ENCODE results near the gene COL7A1.

COL7A1 gene

GRCh38 chr3:48595075-48595525 lies at the start of gene COL7A1:
Gene COL7A1 (minus strand): TSS chr3:48595329. CDS start chr3:48595159, 170 bp downstream.
- DNase-seq (ENCODE audit: low read depth), result peak; percentile 31
- TF ChIP-seq, protein P1, sequence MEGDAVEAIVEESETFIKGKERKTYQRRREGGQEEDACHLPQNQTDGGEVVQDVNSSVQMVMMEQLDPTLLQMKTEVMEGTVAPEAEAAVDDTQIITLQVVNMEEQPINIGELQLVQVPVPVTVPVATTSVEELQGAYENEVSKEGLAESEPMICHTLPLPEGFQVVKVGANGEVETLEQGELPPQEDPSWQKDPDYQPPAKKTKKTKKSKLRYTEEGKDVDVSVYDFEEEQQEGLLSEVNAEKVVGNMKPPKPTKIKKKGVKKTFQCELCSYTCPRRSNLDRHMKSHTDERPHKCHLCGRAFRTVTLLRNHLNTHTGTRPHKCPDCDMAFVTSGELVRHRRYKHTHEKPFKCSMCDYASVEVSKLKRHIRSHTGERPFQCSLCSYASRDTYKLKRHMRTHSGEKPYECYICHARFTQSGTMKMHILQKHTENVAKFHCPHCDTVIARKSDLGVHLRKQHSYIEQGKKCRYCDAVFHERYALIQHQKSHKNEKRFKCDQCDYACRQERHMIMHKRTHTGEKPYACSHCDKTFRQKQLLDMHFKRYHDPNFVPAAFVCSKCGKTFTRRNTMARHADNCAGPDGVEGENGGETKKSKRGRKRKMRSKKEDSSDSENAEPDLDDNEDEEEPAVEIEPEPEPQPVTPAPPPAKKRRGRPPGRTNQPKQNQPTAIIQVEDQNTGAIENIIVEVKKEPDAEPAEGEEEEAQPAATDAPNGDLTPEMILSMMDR (conservative IDR thresholded peaks at IDR 0.05; ENCODE audit: low read length), result no peak
- H3K4me3 ChIP-seq (ENCODE audit: low read length), result peak within 1 kb of the TSS; percentile 64

DNA sequence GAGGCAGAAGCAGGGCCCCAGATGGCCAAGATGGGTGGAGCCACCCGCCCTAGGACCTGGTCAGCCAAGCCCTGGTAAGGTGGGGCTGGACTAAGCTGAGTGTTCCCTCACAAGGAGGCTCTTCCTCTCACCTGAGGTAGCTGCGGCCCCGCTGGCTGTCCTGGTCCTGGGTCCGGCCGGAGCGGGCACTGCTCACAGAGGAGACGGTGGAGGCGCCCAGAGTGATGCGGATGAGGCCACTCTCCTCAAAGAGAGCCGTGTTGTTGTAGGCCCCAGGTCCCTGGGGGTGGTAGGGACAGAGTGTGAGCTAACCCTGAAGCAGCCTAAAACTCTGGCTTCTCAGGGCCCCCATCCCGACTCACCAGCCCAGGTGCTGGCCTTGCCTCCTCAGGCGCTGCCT lies 47.5 kb upstream of the COL7A1 start:
- DNase-seq (ENCODE audit: low read depth), result no peak
- TF ChIP-seq, protein P1 (conservative IDR thresholded peaks at IDR 0.05; ENCODE audit: low read length), result no peak
- no peak overlapping the region for H3K4me3 ChIP-seq (ENCODE audit: low read length)

DNA sequence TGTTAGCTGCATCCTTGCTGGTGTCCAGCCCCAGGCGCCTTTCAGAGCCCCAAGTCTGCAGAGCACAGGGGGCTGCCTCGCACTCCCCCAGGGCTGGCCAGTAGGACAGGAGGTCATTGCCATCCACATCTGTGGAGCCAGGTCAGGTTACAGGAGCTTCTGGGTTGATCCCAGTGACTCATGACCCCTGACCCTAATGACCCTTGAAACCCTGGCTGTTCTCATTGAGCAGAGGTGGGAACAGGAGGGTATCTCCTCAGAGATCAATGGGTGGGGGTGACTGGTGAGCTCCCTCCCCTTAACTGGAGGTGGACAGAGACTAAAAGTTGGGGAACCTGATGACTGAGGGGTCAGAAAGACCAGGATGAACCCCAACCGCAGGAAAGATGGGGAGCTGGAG lies 46.3 kb upstream of the COL7A1 start:
- H3K4me3 ChIP-seq (ENCODE audit: low read length), result no peak overlapping the region
- TF ChIP-seq, protein P1 (conservative IDR thresholded peaks at IDR 0.05; ENCODE audit: low read length), result no peak
- no peak for DNase-seq (ENCODE audit: low read depth)

GRCh38 chr3:48639944-48640606 lies 44.9 kb upstream of the COL7A1 start:
- no peak overlapping the region for H3K4me3 ChIP-seq (ENCODE audit: low read length)
- TF ChIP-seq, protein P1 (conservative IDR thresholded peaks at IDR 0.05; ENCODE audit: low read length), result no peak
- DNase-seq (ENCODE audit: low read depth), result no peak

- TF ChIP-seq, protein P1 (conservative IDR thresholded peaks at IDR 0.05; ENCODE audit: low read length), result no peak
- no peak overlapping the region for H3K4me3 ChIP-seq (ENCODE audit: low read length)
Observed at GRCh38 chr3:48637305-48637704, 42.2 kb upstream of the COL7A1 start.

GRCh38 chr3:48636149-48636655 lies 41.1 kb upstream of the COL7A1 start:
- TF ChIP-seq, protein P1 (conservative IDR thresholded peaks at IDR 0.05; ENCODE audit: low read length), result no peak
- H3K4me3 ChIP-seq (ENCODE audit: low read length), result peak overlapping the region; percentile 84
- DNase-seq (ENCODE audit: low read depth), result no peak

More at GRCh38 chr3:48637305-48637704, 42.2 kb upstream of the COL7A1 start:
- no peak for DNase-seq (ENCODE audit: low read depth)
